Stimulated activated CD4-positive, alpha-beta T cell treated with anti-CD3 and anti-CD28 coated beads, Interleukin-2, amount 100 ng/mL, for 24 hours (primary cell): ENCODE results near the gene WDR70.
A peak's percentile ranks its signal among the peaks of the same experiment; 100 is the strongest.
"Not testable (repeated sequence)": the region's sequence is repeated elsewhere in the genome, so short reads cannot be mapped to it uniquely, and the experiment has no call there.

Experiments
- DNase-seq, 2 donors: peaks; one replicate each; pipeline ENCODE4 v3.0.0-alpha.2; 2020

The WDR70 gene

GRCh38 chr5:37379100-37379628 is at the start of gene WDR70:
WDR70 (plus strand) TSS chr5:37379318; CDS start chr5:37379368, 50 bp downstream.
- peak; percentile 82 to 84 for DNase-seq

DNA sequence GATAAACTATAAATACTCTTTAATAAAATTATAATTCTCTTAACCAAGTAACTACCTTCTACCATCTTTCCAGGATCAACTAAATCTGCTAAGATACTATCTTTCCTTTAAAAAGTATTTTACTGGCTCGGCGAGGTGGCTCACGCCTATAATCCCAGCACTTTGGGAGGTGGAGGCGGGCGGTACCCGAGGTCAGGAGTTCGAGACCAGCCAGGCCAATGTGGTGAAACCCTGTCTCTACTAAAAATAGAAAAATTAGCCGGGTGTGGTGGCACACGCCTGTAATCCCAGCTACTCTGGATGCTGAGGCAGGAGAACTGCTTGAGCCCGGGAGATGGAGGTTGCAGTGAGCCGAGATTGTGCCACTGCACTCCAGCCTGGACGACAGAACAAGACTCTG is 44.4 kb upstream of the WDR70 start:
- DNase-seq = not testable (repeated sequence)

GRCh38 chr5:37342741-37343140 is 36.4 kb upstream of the WDR70 start:
- DNase-seq = not testable (repeated sequence)

DNA sequence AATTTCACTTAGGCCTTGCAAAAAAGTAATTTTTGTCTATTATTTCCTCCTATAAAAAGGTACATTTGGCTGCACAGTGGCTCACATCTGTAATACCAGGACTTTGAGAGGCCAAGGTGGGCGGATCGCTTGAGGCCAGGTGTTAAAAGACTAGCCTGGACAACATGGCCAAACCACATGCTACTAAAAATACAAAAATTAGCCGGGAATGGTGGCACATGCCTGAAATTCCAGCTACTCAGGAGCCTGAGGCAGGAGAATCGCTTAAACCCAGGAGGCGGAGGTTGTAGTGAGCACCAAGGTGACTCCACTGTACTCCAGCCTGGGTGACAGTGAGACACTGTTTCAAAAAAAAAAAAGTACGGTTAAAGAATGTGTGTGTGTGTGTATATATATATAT is 24.0 kb upstream of the WDR70 start:
- DNase-seq = no peak

GRCh38 chr5:37370550-37370863 is 8.6 kb upstream of the WDR70 start:
- no peak for DNase-seq

DNA sequence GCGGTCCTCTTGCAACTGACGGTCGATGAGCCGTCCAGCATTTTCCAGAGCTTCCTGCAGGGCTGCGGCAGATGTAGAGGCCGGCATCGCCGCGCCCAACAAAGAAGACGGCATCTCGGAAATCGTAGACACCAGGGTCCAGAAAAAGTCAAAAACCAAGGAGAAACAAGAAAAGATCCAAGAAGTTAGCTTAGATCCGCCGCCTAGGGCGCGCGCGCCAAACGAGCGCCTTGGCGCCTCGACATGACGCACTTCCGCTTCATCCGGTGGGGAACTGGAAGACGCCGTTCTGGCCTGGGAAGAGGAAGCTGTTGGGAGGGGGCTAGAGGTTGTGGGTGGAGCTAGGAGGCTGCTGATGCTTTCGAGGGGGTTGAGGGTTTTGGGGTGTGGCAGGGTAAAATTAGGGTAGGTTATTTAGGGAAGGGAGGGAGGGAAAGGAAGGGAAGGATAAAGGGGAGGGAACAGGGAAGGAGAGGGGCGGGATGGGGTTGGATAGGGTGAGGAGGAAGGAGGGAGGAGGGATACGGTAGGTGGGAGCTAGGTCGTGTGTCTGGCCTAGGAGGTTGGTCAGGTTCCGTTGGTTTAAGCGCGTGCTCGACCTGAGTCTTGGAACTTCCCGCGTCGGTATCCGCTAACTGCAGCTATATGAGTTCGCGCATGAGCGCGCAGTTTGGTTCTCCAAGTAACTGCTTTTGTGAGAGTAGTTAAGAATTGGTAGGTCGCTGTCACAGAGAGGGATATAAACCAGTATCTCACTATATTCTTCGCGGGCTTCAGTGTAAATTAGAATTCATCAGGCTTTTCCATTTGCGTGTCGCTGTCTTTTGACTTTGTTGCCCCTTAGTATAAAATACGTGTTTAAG is 8.0 kb upstream of the WDR70 start, which contains the start of gene NUP155:
TSS of gene NUP155 (minus strand) at position 243 of the 863 bp plus-strand sequence. CDS start at position 114, 129 bp downstream.
- DNase-seq = peak; percentile 89 to 90

DNA sequence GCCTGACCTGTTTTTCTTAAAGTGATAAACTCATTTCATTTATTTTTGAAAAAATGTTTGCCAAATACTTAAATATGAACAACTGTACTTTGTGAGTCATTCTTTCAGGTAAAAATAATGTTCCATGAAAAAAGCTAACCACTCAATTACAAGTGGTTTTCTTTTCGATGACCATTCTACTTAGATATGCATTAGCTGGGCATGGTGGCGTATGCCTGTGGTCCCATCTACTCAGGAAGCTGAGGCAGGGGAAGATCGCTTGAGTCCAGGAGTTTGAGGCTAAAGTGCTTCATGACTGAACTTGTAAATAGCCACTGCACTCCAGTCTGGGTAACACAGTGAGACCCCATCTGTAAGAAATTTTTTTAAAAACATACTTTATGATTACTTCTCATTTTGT is 4.0 kb upstream of the WDR70 start:
- no peak for DNase-seq

GRCh38 chr5:37378066-37378465 is 1.1 kb upstream of the WDR70 start:
- not testable (repeated sequence) for DNase-seq

- DNase-seq = no peak
Measured at GRCh38 chr5:37391591-37391990, 12.5 kb downstream of the WDR70 start.

DNA sequence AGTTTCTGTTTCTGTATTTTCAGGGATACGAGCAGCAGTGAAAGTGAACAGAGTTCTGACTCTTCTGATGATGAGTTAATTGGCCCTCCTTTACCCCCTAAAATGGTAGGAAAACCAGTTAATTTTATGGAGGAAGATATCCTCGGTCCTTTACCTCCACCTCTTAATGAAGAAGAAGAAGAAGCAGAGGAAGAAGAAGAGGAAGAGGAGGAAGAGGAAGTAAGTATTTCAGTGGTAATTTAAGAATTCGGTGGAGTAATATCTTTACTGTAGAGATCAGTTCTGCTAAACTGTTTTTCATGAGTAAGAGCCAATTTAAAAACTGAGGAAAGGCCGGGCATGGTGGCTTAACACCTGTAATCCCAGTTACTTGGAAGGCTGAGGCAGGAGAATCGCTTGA is 17.2 kb downstream of the WDR70 start:
- no peak for DNase-seq

- no peak for DNase-seq
Measured at GRCh38 chr5:37400501-37400900, 21.4 kb downstream of the WDR70 start.

DNA sequence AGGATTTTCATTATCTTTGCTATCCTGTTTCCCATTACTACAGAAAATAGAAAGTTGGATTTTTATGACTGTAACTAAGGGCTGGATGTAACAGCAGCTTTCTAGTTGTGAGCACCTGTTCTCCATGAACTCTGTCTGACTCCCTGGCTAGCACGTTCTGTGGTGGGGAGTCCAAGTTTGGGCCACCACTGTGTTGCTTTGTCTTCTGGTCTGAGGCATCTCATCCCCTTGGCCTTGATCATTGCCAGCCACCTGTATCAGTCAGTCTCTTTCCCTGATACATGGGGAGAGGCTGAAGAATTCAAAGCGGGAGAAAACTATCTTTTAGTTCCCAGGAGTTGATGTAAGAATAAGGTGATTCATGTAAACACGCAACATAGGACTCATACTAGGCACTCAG is 33.4 kb downstream of the WDR70 start:
- no peak for DNase-seq

GRCh38 chr5:37415456-37415855 is 36.3 kb downstream of the WDR70 start:
- DNase-seq = not testable (repeated sequence)

- DNase-seq = no peak
Measured at GRCh38 chr5:37417347-37417746, 38.2 kb downstream of the WDR70 start.

- DNase-seq = no peak
Measured at GRCh38 chr5:37424441-37424840, 45.3 kb downstream of the WDR70 start.

DNA sequence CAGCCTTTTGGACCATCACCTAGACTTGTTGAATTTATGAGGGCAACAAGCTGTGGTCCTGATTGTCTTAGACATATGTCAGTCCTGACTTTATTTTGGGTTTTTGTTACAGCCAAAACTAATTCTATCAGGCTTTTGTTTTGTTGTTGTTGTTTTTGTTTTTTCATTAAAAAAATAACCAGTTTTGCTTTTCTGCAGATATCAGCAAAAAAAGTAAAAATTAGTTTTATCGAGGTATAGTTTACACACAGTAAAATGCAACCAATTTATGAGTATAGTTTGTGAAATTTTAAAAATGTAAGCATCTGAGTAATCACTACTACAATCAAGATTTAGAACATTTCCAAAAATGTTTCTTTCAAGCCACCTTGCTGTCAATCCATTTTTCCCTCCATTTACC is 48.9 kb downstream of the WDR70 start:
- DNase-seq = no peak

GRCh38 chr5:37435261-37435660 is 56.1 kb downstream of the WDR70 start:
- DNase-seq = no peak

DNA sequence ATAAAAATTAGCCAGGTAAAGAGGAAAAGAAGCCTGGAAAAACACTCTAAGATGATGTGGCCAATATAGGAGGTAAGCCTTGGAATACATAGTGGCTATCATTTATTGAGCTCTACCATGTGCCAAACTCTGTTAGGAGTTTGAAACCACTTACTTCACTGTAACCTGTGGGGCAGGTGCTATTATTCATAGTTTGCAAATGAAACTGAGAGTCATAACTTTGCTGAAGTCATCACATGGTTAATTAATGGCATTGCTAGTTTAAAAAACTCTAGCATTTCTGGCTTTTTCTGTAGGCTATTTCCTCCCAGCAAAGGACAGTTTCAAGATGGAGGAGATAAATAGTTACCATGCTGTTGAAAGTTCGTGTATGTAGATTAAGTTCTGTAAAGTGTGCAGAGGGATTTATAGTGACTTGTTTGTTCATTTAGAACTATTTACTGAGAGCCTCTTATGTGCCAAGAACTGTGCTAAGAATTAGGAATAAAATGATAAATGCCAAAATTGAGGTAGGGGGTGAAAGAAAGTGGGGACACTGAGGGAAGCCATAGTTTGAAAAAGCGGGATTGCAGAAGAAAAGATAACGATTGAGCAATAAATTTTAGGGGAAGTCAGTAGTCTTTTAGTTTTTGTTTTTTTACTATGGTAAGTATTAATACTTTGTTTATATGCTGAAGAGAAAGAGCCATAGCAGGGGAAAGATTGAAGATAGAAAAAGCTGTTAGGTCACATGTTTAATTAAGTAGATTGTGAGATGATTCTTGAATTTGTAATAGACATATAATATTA is 57.2 kb downstream of the WDR70 start:
- no peak for DNase-seq

GRCh38 chr5:37437711-37438110 is 58.6 kb downstream of the WDR70 start:
- no peak for DNase-seq

DNA sequence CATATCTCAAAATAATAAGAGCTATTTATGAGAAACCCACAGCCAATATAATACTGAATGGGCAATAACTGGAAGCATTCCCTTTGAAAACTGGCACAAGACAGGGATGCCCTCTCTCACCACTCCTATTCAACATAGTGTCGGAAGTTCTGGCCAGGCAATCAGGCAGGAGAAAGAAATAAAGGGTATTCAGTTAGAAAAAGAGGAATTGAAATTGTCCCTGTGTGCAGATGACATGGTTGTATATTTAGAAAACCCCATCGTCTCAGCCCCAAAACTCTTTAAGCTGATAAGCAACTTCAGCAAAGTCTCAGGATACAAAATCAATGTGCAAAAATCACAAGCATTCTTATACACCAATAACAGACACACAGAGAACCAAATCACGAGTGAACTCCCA is 66.7 kb downstream of the WDR70 start:
- DNase-seq = not testable (repeated sequence)

DNA sequence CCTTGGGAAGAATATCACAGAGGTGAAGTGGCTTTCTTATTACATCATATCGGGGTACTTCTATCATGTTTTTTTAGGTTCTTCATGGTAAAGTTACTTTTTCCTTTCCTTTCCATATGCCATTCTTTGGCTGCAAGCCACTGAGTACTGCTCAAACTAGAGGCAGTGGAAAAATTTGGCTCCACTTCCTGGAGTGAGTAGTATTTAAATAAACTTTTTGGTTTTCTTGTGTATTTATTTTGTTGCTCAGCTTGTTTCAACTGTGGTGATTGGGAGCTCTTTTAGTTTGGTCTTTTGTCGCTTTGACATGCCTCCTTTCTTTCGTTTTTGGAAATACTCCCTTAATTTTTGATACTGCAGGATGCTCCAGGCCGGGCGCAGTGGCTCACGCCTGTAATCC is 69.8 kb downstream of the WDR70 start:
- no peak for DNase-seq

- not testable (repeated sequence) for DNase-seq
Measured at GRCh38 chr5:37451991-37452390, 72.9 kb downstream of the WDR70 start.

- DNase-seq = not testable (repeated sequence)
Measured at GRCh38 chr5:37453252-37453651, 74.1 kb downstream of the WDR70 start.
